Ammon's horn (tissue), 1 donor: ENCODE measurements around the gene RNPEPL1.
A peak's percentile ranks its signal among the peaks of the same experiment; 100 is the strongest.

Source experiments
- DNase-seq: peaks from one replicate; pipeline ENCODE4 v3.0.0-alpha.2; 2016; ENCODE audit warnings: low spot score

RNPEPL1 gene

GRCh38 chr2:240590681-240591111 is 22.4 kb downstream of the RNPEPL1 start:
- DNase-seq = no peak

- no peak for DNase-seq
Observed at GRCh38 chr2:240591226-240591625, 22.9 kb downstream of the RNPEPL1 start.

DNA sequence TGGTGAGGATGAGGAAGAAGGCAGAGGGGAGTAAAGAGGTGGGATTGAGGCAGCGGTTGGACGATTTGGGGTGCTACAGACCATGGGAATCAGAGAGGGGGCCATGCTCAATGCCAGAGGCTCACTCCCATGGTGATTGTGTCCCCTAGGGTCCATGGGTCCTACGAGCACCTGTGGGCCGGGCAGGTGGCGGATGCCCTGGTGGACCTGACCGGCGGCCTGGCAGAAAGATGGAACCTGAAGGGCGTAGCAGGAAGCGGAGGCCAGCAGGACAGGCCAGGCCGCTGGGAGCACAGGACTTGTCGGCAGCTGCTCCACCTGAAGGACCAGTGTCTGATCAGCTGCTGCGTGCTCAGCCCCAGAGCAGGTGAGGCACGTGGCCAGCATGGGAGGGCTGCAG is 23.5 kb downstream of the RNPEPL1 start:
- DNase-seq = no peak

- DNase-seq = no peak
Observed at GRCh38 chr2:240593026-240593702, 24.9 kb downstream of the RNPEPL1 start.

DNA sequence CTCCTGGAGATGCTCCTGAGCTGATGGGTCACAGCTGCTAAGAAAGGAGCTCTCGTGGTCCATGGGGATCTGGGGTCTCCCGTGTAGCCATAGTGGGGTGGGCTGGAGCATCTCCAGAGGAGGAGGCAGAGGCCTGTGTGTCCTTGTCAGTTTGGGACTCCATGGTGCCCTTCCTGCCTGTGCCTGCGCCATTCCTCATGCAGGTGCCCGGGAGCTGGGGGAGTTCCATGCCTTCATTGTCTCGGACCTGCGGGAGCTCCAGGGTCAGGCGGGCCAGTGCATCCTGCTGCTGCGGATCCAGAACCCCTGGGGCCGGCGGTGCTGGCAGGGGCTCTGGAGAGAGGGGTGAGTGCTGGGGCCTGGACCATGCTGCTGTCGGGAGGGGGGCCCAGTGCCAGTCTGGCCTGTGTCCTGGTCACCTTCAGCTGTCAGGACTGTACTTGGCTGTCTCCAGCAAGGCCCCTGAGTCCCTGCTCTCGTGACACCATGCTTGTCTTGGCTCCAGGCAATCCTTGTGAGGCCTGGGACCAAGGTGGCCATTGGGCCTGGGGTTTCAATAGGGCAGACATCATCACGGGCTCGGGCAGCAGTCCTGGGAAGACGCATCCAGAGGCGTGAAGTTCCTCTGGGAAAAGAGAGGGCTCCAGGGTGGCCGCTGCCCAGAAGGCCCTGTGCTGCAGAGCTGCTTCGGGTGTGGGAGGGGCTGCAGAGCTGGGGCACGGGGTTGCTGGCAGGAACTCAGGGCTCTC is 25.6 kb downstream of the RNPEPL1 start:
- DNase-seq = no peak

GRCh38 chr2:240594511-240595380 is 26.5 kb downstream of the RNPEPL1 start:
- DNase-seq = no peak

GRCh38 chr2:240595381-240596079 is 27.2 kb downstream of the RNPEPL1 start:
- no peak for DNase-seq

DNA sequence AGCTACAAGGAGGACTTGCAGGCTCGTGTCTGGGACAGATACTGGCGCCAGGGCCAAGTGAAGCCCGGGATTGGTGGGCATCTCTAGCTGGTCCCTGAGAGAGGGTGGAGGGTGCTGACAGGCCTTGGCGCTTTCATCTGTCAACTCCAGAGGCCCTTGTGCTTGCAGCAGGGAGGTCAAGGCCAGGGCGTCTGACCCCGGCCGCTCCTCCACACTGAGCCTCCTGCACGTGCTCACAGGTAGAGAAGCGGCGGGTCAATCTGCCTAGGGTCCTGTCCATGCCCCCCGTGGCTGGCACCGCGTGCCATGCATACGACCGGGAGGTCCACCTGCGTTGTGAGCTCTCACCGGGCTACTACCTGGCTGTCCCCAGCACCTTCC is 27.8 kb downstream of the RNPEPL1 start:
- DNase-seq = no peak

GRCh38 chr2:240596491-240596931 is 28.2 kb downstream of the RNPEPL1 start:
- DNase-seq = peak; percentile 77

DNA sequence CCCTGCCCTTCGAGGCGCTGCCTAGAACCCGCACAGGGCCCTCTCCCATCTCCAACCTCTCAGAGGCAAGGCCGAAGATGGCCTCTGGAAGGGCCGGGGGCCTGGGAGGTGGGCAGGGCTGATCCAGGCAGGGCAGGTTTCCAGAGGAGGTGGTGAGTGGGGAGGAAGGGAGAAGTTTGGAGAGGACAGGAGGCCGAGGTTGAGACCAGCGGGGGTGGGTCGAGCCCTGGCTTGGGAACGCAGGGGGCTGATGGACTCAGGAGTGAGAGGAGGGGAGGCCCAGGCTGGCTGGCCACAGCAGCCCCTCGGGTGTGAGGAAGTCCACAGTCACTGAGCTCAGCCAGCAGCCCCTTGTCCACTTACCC is 28.8 kb downstream of the RNPEPL1 start:
- no peak for DNase-seq

- DNase-seq = no peak
Observed at GRCh38 chr2:240597419-240598181, 29.3 kb downstream of the RNPEPL1 start.

DNA sequence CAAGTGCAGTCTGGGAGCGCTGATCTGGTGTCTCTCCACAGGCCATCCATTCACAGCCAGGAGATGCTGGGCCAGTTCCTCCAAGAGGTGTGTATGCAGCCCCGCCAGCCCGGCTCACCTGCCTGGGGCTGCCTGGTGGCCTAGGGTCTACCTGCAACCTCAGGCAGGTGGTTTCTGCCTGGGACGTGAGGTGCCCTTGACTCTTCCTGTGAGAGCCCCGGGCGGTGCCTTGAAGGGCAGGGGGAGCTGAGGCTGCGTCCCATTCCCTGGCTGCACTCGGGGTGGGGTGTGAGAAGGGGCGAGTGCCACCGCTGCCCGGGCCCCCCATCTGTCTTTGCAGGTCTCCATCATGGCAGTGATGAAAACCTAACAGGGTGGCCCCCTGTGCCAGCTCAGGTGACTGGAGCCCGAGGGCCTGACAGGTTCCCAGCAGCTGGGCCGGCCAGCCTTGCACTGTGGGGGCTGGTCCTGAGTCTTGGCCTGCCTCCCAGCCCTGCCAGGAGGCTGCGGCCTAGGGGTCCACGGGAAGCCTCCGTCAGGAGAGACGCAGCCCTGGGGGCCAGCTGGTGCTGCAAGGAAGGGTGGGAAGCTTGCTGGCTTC is 30.1 kb downstream of the RNPEPL1 start:
- DNase-seq = no peak

GRCh38 chr2:240599141-240599583 is 30.9 kb downstream of the RNPEPL1 start:
- DNase-seq = no peak

GRCh38 chr2:240600451-240600961 is 32.2 kb downstream of the RNPEPL1 start:
- DNase-seq = no peak

- no peak for DNase-seq
Observed at GRCh38 chr2:240601061-240601830, 33.0 kb downstream of the RNPEPL1 start.

DNA sequence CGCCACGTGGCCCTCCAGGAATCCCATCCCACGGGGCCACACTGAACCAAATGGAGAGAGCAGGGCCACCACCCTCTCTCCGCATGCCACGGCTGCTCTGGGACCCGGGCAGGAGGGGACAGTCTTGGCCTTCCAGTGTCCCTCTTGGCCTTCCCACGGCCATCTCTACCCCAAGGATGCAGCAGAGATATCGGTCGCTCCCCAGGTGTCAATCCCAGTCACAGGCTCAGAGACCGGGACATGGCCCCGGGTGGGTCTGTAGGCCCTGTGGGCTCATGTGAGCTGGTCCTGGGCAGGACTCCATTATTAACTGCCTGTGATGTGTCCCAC is 33.5 kb downstream of the RNPEPL1 start:
- DNase-seq = no peak

GRCh38 chr2:240602266-240603050 is 34.2 kb downstream of the RNPEPL1 start:
- no peak for DNase-seq

- no peak for DNase-seq
Observed at GRCh38 chr2:240603081-240603835, 35.0 kb downstream of the RNPEPL1 start.
